Lung (tissue), 12 donors: ENCODE data around the gene AUTS2. TPM values are rescaled to one million over a fixed set of nuclear protein-coding genes. Genes with fewer than 3 reads are reported as not detected.

Source experiments
- ATAC-seq: fragments of 200-7000 bp; cut with Tn5 transposase; one replicate; pipeline ENCODE4 v1.9.1; 2020; ENCODE audit warnings: moderate number of reproducible peaks; ENCODE audit not compliant: insufficient read depth, low FRiP score
- DNase-seq, 3 donors: peaks; one replicate each; pipeline ENCODE4 v3.0.0-alpha.2; 2013 to 2017
- H3K27ac ChIP-seq, 2 donors: one replicate each; pipeline ENCODE4 v1.5.1; 2013; ENCODE audit warnings: mild to moderate bottlenecking in 2 of 2, moderate library complexity in 2 of 2, control low read depth in 1 of 2, inconsistent platforms in 1 of 2, low read depth in 1 of 2, low read length in 1 of 2
- H3K27me3 ChIP-seq, 3 donors: one replicate each; pipeline ENCODE4 v1.5.1; 2013; ENCODE audit warnings: low read length in 2 of 3; ENCODE audit not compliant: control insufficient read depth in 3 of 3, insufficient read depth in 3 of 3
- H3K36me3 ChIP-seq, 4 donors: one replicate each; pipeline ENCODE4 v1.5.1; 2013; ENCODE audit warnings: low read length in 4 of 4, mild to moderate bottlenecking in 1 of 4, moderate library complexity in 1 of 4; ENCODE audit not compliant: control insufficient read depth in 4 of 4, insufficient read depth in 4 of 4
- H3K4me1 ChIP-seq, 5 donors: one replicate each; pipeline ENCODE4 v1.5.1; 2013; ENCODE audit warnings: low read length in 5 of 5, mild to moderate bottlenecking in 2 of 5, moderate library complexity in 1 of 5; ENCODE audit not compliant: control insufficient read depth in 5 of 5, insufficient read depth in 5 of 5
- H3K4me3 ChIP-seq: one replicate; pipeline ENCODE4 v1.5.1; 2013; ENCODE audit warnings: mild to moderate bottlenecking, control low read depth, moderate library complexity
- H3K9ac ChIP-seq, 2 donors: one replicate each; pipeline ENCODE4 v1.5.1; 2013; ENCODE audit warnings: low read length in 2 of 2, control low read depth in 1 of 2; ENCODE audit not compliant: insufficient read depth in 1 of 2
- H3K9me3 ChIP-seq, 4 donors: one replicate each; pipeline ENCODE4 v1.5.1; 2013; ENCODE audit warnings: low read length in 3 of 4, mild to moderate bottlenecking in 1 of 4, moderate library complexity in 1 of 4; ENCODE audit not compliant: control insufficient read depth in 4 of 4, insufficient read depth in 3 of 4
- CTCF ChIP-seq: IDR thresholded peaks from 2 replicates; pipeline ENCODE4 v1.5.1; 2012; ENCODE audit warnings: mild to moderate bottlenecking; ENCODE audit errors: control extremely low read depth, extremely low read depth
- whole genome bisulfite sequencing, 2 donors: extraction: QIAGEN DNeasy Blood & Tissue Kit; methylation state at CpG; one replicate each; pipeline ENCODE4 v1.1.7; 2013; 5-methylcytosine and 5-hydroxymethylcytosine counted together
- polyA plus RNA-seq, 2 donors: library from polyadenylated mRNA; stranded (reverse); fragments of 200-250 nt; gene quantifications; one replicate each; pipeline ENCODE4 v1.2.1, GENCODE V29; 2013
- total RNA-seq, 2 donors: library from RNA; depleted of rRNA in 1 of 2; stranded (reverse); fragments of >200 nt in 1 of 2; gene quantifications; one replicate each; pipeline ENCODE4 v1.2.1, GENCODE V29; 2014 to 2021
- donor health status: control.
- donor health status: control.
- donor health status: Bipolar disorder and iron deficiency.
- donor health status: healthy.
- donor health status: DM: yes; HTN: yes; CAD: no.

The AUTS2 gene
- total and polyA plus RNA-seq, 4 donors, result 11.8 to 115 (median 40.6) TPM

- Histone ChIP-seq H3K27ac (peak overlapping the region; percentile 37 to 72), H3K4me3 (peak overlapping the region; percentile 44), H3K4me1 (peaks cover 0 to 26% (median 10%) of the 10 kb centered on the region in 5 donors), H3K27me3 (no peaks in the 10 kb centered on the region), H3K9me3 (no peaks in the 10 kb centered on the region), H3K9ac (peak overlapping the region in 1 of 2 donors; percentile 23), H3K36me3 (no peaks in the 10 kb centered on the region)
- 1% methylated on average over 57 to 77 of the region's 78 CpGs for WGBS, 2 donors
- DNase-seq (peak; percentile 55 to 60 (median 57)), ATAC-seq (no peak)
- no peak for TF ChIP-seq CTCF
Measured at GRCh38 chr7:69597278-69598076, 798 bp upstream of the AUTS2 start.

GRCh38 chr7:69598487-69599285 lies 411 bp downstream of the AUTS2 start:
- H3K36me3 ChIP-seq, result no peaks in the 10 kb centered on the region
- H3K9ac ChIP-seq, result peak overlapping the region; percentile 39 to 76
- peak; percentile 1 for ATAC-seq
- TF ChIP-seq CTCF, result no peak
- H3K9me3 ChIP-seq, result no peaks in the 10 kb centered on the region
- peak overlapping the region; percentile 92 for H3K4me3 ChIP-seq
- WGBS, 2 donors, result 0 to 1% methylated on average over 56 to 70 of the region's 70 CpGs
- no peaks in the 10 kb centered on the region for H3K27me3 ChIP-seq
- H3K27ac ChIP-seq, result peak overlapping the region; percentile 26 to 84
- peaks cover 2 to 38% (median 19%) of the 10 kb centered on the region in 5 donors for H3K4me1 ChIP-seq
- DNase-seq, result peak; percentile 56 to 78 (median 65)

- Histone ChIP-seq H3K9me3 (no peaks in the 10 kb centered on the region), H3K27me3 (no peaks in the 10 kb centered on the region), H3K36me3 (no peaks in the 10 kb centered on the region), H3K27ac (no peak overlapping the region), H3K9ac (peak overlapping the region; percentile 39 to 83), H3K4me1 (peaks cover 3 to 42% (median 24%) of the 10 kb centered on the region in 5 donors), H3K4me3 (peak overlapping the region; percentile 59)
- DNase-seq, result peak; percentile 44 to 73 (median 69)
- TF ChIP-seq CTCF, result no peak
- WGBS, 2 donors, result 1% methylated on average over 54 to 61 of the region's 61 CpGs
- no peak for ATAC-seq
Measured at GRCh38 chr7:69599286-69599954, 1.1 kb downstream of the AUTS2 start.
